Small intestine (tissue), 7 donors: Measurements from ENCODE around the gene ERC1. TPM values are rescaled to one million over a fixed set of nuclear protein-coding genes. Genes with fewer than 3 reads are reported as not detected.

ENCODE experiments used
- DNase-seq, 2 donors: peaks; one replicate each; pipeline versions ENCODE4 v3.0.0 to v3.0.0-alpha.2; 2013
- FAIRE-seq: peaks from 2 replicates; lab custom pipeline; 2012; peaks lifted over from hg19 to GRCh38; lab: Jason Lieb, UNC
- H3K27ac ChIP-seq, 3 donors: one replicate each; pipeline ENCODE4 v1.5.1; 2013; ENCODE audit warnings: low read length in 2 of 3, mild to moderate bottlenecking in 2 of 3, control low read depth in 1 of 3, inconsistent platforms in 1 of 3, low read depth in 1 of 3, moderate library complexity in 1 of 3
- H3K27me3 ChIP-seq, 3 donors: one replicate each; pipeline ENCODE4 v1.6.1; 2013; ENCODE audit warnings: low read length in 3 of 3, inconsistent platforms in 1 of 3; ENCODE audit not compliant: control insufficient read depth in 3 of 3, insufficient read depth in 3 of 3
- H3K36me3 ChIP-seq, 3 donors: one replicate each; pipeline ENCODE4 v1.6.1; 2013; ENCODE audit warnings: low read length in 3 of 3, inconsistent platforms in 1 of 3, low read depth in 1 of 3, mild to moderate bottlenecking in 1 of 3, moderate library complexity in 1 of 3; ENCODE audit not compliant: control insufficient read depth in 3 of 3, insufficient read depth in 2 of 3
- H3K4me1 ChIP-seq, 3 donors: one replicate each; pipeline ENCODE4 v1.6.1; 2013; ENCODE audit warnings: low read length in 2 of 3, inconsistent platforms in 1 of 3, low read depth in 1 of 3, mild to moderate bottlenecking in 1 of 3, moderate library complexity in 1 of 3; ENCODE audit not compliant: control insufficient read depth in 3 of 3, insufficient read depth in 2 of 3
- H3K4me3 ChIP-seq, 3 donors: one replicate each; pipeline ENCODE4 v1.5.1; 2013; ENCODE audit warnings: low read length in 3 of 3, control low read depth in 1 of 3, inconsistent platforms in 1 of 3, low read depth in 1 of 3, mild to moderate bottlenecking in 1 of 3, moderate library complexity in 1 of 3
- H3K9me3 ChIP-seq, 2 donors: one replicate each; pipeline ENCODE4 v1.6.1; 2013; ENCODE audit warnings: low read depth in 1 of 2, low read length in 1 of 2; ENCODE audit not compliant: control insufficient read depth in 2 of 2, insufficient read depth in 1 of 2
- WGBS, 3 donors: extraction: QIAGEN DNeasy Blood & Tissue Kit; methylation state at CpG; one replicate each; pipeline ENCODE4 v1.1.7; 2013; 5-methylcytosine and 5-hydroxymethylcytosine counted together
- polyA plus RNA-seq, 4 donors: library from polyadenylated mRNA; stranded (reverse) in 3 of 4; unstranded in 1 of 4; fragments of 200-250 nt in 3 of 4; fragments of 120-200 nt in 1 of 4; gene quantifications; one replicate each; pipeline versions ENCODE4 v1.2.1 to v1.2.3, GENCODE V29; 2013
- donor health status: healthy with polysubstance abuse.
- donor health status: control.
- donor health status: control.
- donor health status: Bipolar disorder and iron deficiency.
- donor health status: healthy.

The ERC1 gene
- polyA plus RNA-seq, 4 donors, result 1.8 to 16.7 (median 6.1) TPM

GRCh38 chr12:1533602-1534304 lies 542.7 kb downstream of the ERC1 start:
- Histone ChIP-seq H3K27me3 (peaks cover 8 to 69% (median 31%) of the 10 kb centered on the region in 3 donors), H3K9me3 (no peaks in the 10 kb centered on the region), H3K4me3 (no peak overlapping the region), H3K36me3 (no peaks in the 10 kb centered on the region), H3K27ac (peak overlapping the region in 1 of 3 donors; percentile 48), H3K4me1 (no peaks in the 10 kb centered on the region)
- 28 to 34% (median 34%) methylated on average over 16 of the region's 16 CpGs for WGBS, 3 donors
- no peak for DNase-seq
- no peak for FAIRE-seq

DNA sequence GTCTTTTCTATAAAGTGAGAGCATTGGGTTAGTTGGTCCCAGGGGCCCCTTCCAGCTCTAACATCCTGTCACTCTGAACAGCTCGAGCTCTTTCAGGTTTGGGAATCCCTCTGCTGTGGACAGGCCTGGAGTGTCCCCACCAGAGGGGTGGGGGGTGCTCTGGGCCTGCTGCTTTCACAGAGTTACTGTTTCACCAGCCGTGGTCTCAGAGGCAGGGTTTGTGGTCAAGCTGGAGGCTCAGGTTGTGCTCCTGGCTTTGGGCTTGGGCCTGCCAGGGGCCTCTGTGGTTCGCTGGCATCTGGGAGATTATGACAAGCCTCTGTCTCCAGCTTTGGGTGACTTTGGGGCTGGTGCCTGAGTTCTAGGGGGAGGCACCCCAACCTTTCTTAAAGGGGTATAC lies 543.7 kb downstream of the ERC1 start:
- no peak overlapping the region for H3K27ac ChIP-seq
- DNase-seq (no peak), FAIRE-seq (no peak)
- H3K4me1 ChIP-seq, result no peaks in the 10 kb centered on the region
- H3K27me3 ChIP-seq, result peaks cover 7 to 67% (median 25%) of the 10 kb centered on the region in 3 donors
- no peak overlapping the region for H3K4me3 ChIP-seq
- H3K36me3 ChIP-seq, result no peaks in the 10 kb centered on the region
- 70 to 79% (median 71%) methylated on average over 3 of the region's 3 CpGs for WGBS, 3 donors
- H3K9me3 ChIP-seq, result no peaks in the 10 kb centered on the region

DNA sequence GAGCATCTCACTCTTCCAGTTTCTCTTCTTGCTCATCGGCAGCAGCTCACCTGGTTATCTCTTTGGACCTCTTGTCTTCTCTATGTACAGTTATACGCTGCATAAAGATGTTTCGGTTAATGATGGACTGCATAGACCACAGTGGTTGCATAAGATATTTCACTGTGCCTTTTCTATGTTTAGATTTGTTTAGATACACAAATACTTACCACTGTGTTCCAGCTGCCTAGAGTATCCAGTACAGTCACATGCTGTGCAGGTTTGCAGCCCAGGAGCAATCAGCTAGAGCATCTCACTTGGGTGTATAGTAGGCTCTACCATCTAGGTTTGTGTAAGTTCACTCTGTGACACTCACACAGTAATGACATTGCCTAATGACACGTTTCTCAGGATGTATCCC lies 545.8 kb downstream of the ERC1 start:
- Histone ChIP-seq H3K36me3 (no peaks in the 10 kb centered on the region), H3K27ac (no peak overlapping the region), H3K27me3 (peaks cover 4 to 64% (median 28%) of the 10 kb centered on the region in 3 donors), H3K4me1 (no peaks in the 10 kb centered on the region), H3K9me3 (no peaks in the 10 kb centered on the region), H3K4me3 (no peak overlapping the region)
- no peak for FAIRE-seq
- no peak for DNase-seq
- WGBS, 3 donors, result 77 to 83% (median 79%) methylated on average over 4 of the region's 4 CpGs

DNA sequence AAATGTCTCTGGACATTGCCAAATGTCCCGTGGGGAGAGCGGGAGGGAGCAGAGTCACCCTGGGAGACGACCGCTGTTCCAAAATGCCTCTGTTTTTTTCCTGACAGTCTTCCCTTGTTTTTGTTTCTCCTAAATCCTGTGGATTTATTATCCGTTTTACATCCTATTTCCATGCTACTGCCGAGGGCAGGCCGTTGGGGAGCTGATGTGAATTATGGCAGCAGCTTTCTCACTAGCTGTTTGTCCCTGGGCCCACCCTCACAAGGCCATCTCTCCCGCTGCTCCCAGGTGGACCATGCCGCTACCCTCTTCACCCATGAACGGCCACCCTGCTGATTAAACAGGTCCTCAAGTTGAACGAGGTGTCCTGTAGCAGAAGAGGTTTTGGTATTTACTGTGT lies 548.1 kb downstream of the ERC1 start:
- Histone ChIP-seq H3K4me1 (no peaks in the 10 kb centered on the region), H3K27ac (no peak overlapping the region), H3K27me3 (peaks cover 0 to 43% (median 18%) of the 10 kb centered on the region in 3 donors), H3K4me3 (no peak overlapping the region), H3K9me3 (no peaks in the 10 kb centered on the region), H3K36me3 (no peaks in the 10 kb centered on the region)
- WGBS, 3 donors, result 78 to 86% (median 84%) methylated on average over 11 of the region's 11 CpGs
- FAIRE-seq (no peak), DNase-seq (no peak)

- no peaks in the 10 kb centered on the region for H3K9me3 ChIP-seq
- FAIRE-seq (no peak), DNase-seq (no peak)
- H3K36me3 ChIP-seq, result no peaks in the 10 kb centered on the region
- H3K27me3 ChIP-seq, result peaks cover 0 to 30% (median 18%) of the 10 kb centered on the region in 3 donors
- no peak overlapping the region for H3K27ac ChIP-seq
- no peaks in the 10 kb centered on the region for H3K4me1 ChIP-seq
- WGBS, 3 donors, result 81 to 88% (median 83%) methylated on average over 6 of the region's 6 CpGs
- no peak overlapping the region for H3K4me3 ChIP-seq
Measured at GRCh38 chr12:1540690-1541089, 549.7 kb downstream of the ERC1 start.

DNA sequence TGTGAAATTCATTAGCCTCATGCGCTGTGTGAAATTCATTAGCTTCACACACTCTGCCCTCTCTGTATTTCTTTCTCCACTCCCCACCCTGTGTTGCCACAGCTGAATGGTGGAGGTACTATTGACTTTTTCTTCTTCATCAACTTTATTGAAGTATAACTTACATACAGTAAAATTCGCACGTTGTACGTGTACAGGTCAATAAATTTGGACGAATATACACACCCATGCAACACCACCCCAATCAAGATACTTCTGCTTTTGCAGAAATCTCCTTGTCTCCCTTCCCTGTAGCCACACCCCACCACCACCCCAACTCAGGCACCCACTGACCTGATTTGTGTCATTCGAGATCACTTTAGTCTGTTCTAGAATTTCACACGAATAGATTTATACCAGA lies 551.6 kb downstream of the ERC1 start:
- no peak for DNase-seq
- no peaks in the 10 kb centered on the region for H3K9me3 ChIP-seq
- 85 to 91% (median 87%) methylated on average over 7 of the region's 7 CpGs for WGBS, 3 donors
- no peak overlapping the region for H3K27ac ChIP-seq
- H3K4me3 ChIP-seq, result no peak overlapping the region
- no peaks in the 10 kb centered on the region for H3K4me1 ChIP-seq
- no peaks in the 10 kb centered on the region for H3K36me3 ChIP-seq
- FAIRE-seq, result no peak
- peaks cover 0 to 16% (median 8%) of the 10 kb centered on the region in 3 donors for H3K27me3 ChIP-seq

- Histone ChIP-seq H3K4me3 (no peak overlapping the region), H3K27me3 (peaks cover 0 to 4% (median 3%) of the 10 kb centered on the region in 3 donors), H3K27ac (no peak overlapping the region), H3K36me3 (no peaks in the 10 kb centered on the region), H3K9me3 (no peaks in the 10 kb centered on the region), H3K4me1 (no peaks in the 10 kb centered on the region)
- 47 to 51% (median 48%) methylated on average over 7 of the region's 7 CpGs for WGBS, 3 donors
- no peak for DNase-seq
- FAIRE-seq, result no peak
Measured at GRCh38 chr12:1544996-1545700, 554.1 kb downstream of the ERC1 start.
